Measurements from ENCODE around the gene RPP38. TPM values are rescaled to one million over a fixed set of nuclear protein-coding genes. Genes with fewer than 3 reads are reported as not detected.

The RPP38 gene, protein sequence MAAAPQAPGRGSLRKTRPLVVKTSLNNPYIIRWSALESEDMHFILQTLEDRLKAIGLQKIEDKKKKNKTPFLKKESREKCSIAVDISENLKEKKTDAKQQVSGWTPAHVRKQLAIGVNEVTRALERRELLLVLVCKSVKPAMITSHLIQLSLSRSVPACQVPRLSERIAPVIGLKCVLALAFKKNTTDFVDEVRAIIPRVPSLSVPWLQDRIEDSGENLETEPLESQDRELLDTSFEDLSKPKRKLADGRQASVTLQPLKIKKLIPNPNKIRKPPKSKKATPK
- total RNA-seq (2021; fragmentation: NEBNext Ultra II Directional; extraction: Animal tissue kit (Norgen Biotek cat#: 25700)) (21.9 and 23.3 TPM in 2 replicates), polyA plus RNA-seq (2011; rRNA removed) (17.4 and 20.8 TPM in 2 replicates), polyA minus RNA-seq (2011; rRNA and poly(A)+ RNA removed) (11.6 and 20.0 TPM in 2 replicates)
- polyA plus RNA-seq (2011; cell fraction: cytosol; rRNA removed), result 26.8 TPM
- polyA plus RNA-seq (2011; cell fraction: nucleus; rRNA removed), result 17.7 TPM
- 23.0 to 24.6 TPM (median 23.8 TPM) in 4 replicates for polyA plus RNA-seq (2012, experiment 1 of 2)
- 14.9 TPM for polyA plus RNA-seq (2012, experiment 2 of 2)
- polyA plus RNA-seq (2013, experiment 1 of 2), result 22.9 TPM
- 23.4 TPM for polyA plus RNA-seq (2013, experiment 2 of 2)
- polyA minus RNA-seq (2011; cell fraction: cytosol; rRNA and poly(A)+ RNA removed), result 9.3 TPM
- 13.5 TPM for polyA minus RNA-seq (2011; cell fraction: nucleus; rRNA and poly(A)+ RNA removed)
- long read RNA-seq, experiment 1, partial matches to known transcripts, result 11 of 21 reads
- long read RNA-seq, experiment 1, other reads (novel, unspliced or antisense), result 2 of 21 reads
- long read RNA-seq, experiment 2, partial matches to known transcripts, result 10 of 17 reads
- long read RNA-seq, experiment 2, other reads (novel, unspliced or antisense), result 3 of 17 reads

DNA sequence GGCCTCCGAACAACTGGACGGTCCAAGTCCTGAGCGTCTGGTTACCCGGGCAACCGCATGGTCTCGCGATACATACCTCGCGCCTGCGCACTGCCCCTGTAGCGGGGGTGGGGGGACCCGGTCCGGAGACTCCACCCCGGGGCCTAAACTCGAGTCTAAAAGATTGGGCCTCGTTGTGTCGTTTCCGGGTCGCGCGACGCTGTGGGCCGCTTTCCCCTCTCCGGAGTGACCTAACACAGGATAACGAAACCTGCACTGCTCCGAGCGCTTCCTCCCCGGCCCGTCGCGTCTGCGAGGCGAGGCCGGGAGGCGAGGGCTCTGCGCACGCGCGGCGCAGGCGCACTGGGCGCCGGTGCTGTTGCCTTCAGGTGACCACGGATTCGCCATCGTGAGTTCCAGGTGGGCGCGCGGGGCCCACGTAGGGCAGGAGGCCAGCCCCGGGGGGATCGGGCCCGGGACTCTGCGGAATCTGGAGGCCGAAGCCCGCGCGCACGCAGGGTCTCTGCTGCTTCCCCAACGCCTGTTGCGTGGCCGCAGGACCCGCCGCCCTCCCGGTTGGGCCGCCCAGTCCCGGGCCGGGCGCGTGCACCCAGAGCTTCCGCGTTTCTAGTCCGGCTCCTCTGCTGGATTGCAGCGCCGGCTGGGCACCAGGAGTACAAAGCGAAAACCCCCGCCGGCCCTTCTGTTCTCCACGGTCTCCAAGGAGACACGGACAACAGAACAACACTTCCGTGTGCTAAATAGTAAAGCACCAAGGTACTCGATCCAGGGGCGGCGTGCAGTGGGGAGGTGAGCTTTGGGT lies at the start of gene RPP38:
Gene RPP38, plus strand, starts transcription at position 345 of the 802 bp plus-strand sequence. CDS start 5,960 bp downstream, outside the sequence.
- no peak within 1 kb of the TSS for H2BK120ac ChIP-seq (replicated peaks; ENCODE audit: low read depth, low read length)
- no peaks in the 10 kb centered on the region; a peak in 1 of 7 replicates for H3K27me3 ChIP-seq (replicated peaks in 1 of 4; ENCODE audit: control insufficient read depth in 3 of 4, extremely low read depth in 1 of 4, insufficient read depth in 3 of 4, low read length in 3 of 4)
- H2BK5ac ChIP-seq (ENCODE audit: low read depth, low read length), result peak within 1 kb of the TSS; percentile 98
- H4K8ac ChIP-seq (ENCODE audit: extremely low read depth, insufficient read depth, low read length), result peak within 1 kb of the TSS; percentile 100
- FAIRE-seq (no peak), DNase-seq (ENCODE audit: low read depth in 1 of 2, low spot score in 2 of 2) (peak; percentile 75 to 99)
- H3K36me3 ChIP-seq (ENCODE audit: control insufficient read depth in 2 of 4, insufficient read depth in 4 of 4, low read length in 3 of 4), result peaks cover 2 to 7% (median 5%) of the 10 kb centered on the region in 4 experiments; a peak in 5 of 8 replicates
- H2AFZ ChIP-seq (ENCODE audit: low read length), result peak within 1 kb of the TSS; percentile 96
- peaks cover 2 to 3% of the 10 kb centered on the region in 2 experiments for H4K20me1 ChIP-seq (replicated peaks in 1 of 2; ENCODE audit: control insufficient read depth in 1 of 2, insufficient read depth in 2 of 2, low read length in 2 of 2)
- no peak within 1 kb of the TSS for H3K23ac ChIP-seq (ENCODE audit: insufficient read length)
- H3K4me3 ChIP-seq (ENCODE audit: extremely low read depth in 1 of 4, insufficient read depth in 2 of 4, low read depth in 3 of 4, low read length in 4 of 4), result peak within 1 kb of the TSS; percentile 72 to 83 (median 74)
- peaks cover 7 to 42% of the 10 kb centered on the region in 2 experiments; a peak in 3 of 4 replicates for H3K79me2 ChIP-seq (ENCODE audit: control insufficient read depth in 1 of 2, insufficient read depth in 2 of 2, low read length in 2 of 2)
- peaks cover 10% of the 10 kb centered on the region for H3K79me1 ChIP-seq (ENCODE audit: low read depth, low read length)
- peak within 1 kb of the TSS; percentile 91 for H4K91ac ChIP-seq (replicated peaks; ENCODE audit: insufficient read length, low read length)
- 0 out of 2 replicates have a peak within 1 kb of the TSS, but pooled peaks have one; percentile 86 for H2BK20ac ChIP-seq (ENCODE audit: low read length)
- peaks cover 9% of the 10 kb centered on the region for H3K23me2 ChIP-seq (ENCODE audit: low read depth, low read length)
- H3K14ac ChIP-seq (ENCODE audit: insufficient read length), result no peak within 1 kb of the TSS
- no peaks in the 10 kb centered on the region for H3K9me3 ChIP-seq (ENCODE audit: insufficient read depth in 2 of 2, low read depth in 1 of 2, low read length in 1 of 2)
- ChIA-PET CTCF (ENCODE audit: partially characterized antibody) (no interaction called here), POLR2A (ENCODE audit: partially characterized antibody) (interaction anchor here (0.6 to 4.4 kb wide), 11 partner anchors 9 to 174 kb away, joined by 3 to 33 read pairs (median 4); partner anchors contain the start of gene DCLRE1C)
- peaks cover 0 to 5% (median 2%) of the 10 kb centered on the region in 4 experiments; a peak in 2 of 7 replicates for H3K4me1 ChIP-seq (replicated peaks in 1 of 4; ENCODE audit: control insufficient read depth in 3 of 4, insufficient read depth in 4 of 4, low read length in 3 of 4)
- H2BK12ac ChIP-seq (ENCODE audit: low read depth, low read length), result peak within 1 kb of the TSS; percentile 94; the same call in 1 of the 2 replicates
- H2BK15ac ChIP-seq (ENCODE audit: low read length), result no peak within 1 kb of the TSS
- peak within 1 kb of the TSS; percentile 80 to 96 for H3K4me2 ChIP-seq (ENCODE audit: insufficient read depth in 1 of 2, low read depth in 2 of 2, low read length in 2 of 2)
- H3K9ac ChIP-seq (replicated peaks in 1 of 4; ENCODE audit: extremely low read depth in 1 of 4, low read depth in 3 of 4, low read length in 3 of 4), result peak within 1 kb of the TSS; percentile 95 to 96 (median 96)
- H3K18ac ChIP-seq (ENCODE audit: extremely low read depth, low read length), result peak within 1 kb of the TSS; percentile 97
- H4K5ac ChIP-seq (ENCODE audit: insufficient read length, low read depth, low read length), result peak within 1 kb of the TSS; percentile 98
- 2% methylated on average over 72 of the region's 84 CpGs; no CpG with 5 or more reads in 1 of the 2 experiments for WGBS, 2 experiments (ENCODE audit: extremely low coverage in 1 of 2, insufficient coverage in 1 of 2, insufficient read length in 1 of 2, insufficient replicate concordance in 2 of 2, low coverage in 1 of 2, low lambda C conversion rate in 2 of 2, missing lambda C conversion rate in 1 of 2)
- H3K56ac ChIP-seq (replicated peaks; ENCODE audit: insufficient read length, low read depth, low read length), result peak within 1 kb of the TSS; percentile 85
- no peak within 1 kb of the TSS for H3K4ac ChIP-seq (replicated peaks; ENCODE audit: insufficient read length, low read depth, low read length)
- peak within 1 kb of the TSS; percentile 96 for H3K27ac ChIP-seq (ENCODE audit: low read depth, low read length)
- H2AK5ac ChIP-seq (ENCODE audit: low read depth, low read length), result 0 out of 2 replicates have a peak within 1 kb of the TSS, but pooled peaks have one; percentile 39
